WI38 (cell line): ENCODE results near the gene ABLIM1.

ENCODE experiments used
- H3K4me3 ChIP-seq: 2 replicates; pipeline ENCODE4 v1.5.1; 2011; ENCODE audit warnings: low read depth, mild to moderate bottlenecking, control low read depth, low read length
- TF ChIP-seq, protein P1 (sequence below): IDR thresholded peaks from 2 replicates; pipeline ENCODE4 v1.5.1; 2012; ENCODE audit warnings: low read depth, mild to moderate bottlenecking, control low read depth, low read length

Gene ABLIM1

GRCh38 chr10:114540236-114540635 is 117.8 kb downstream of the ABLIM1 start:
- no peak overlapping the region for H3K4me3 ChIP-seq
- TF ChIP-seq, protein P1, sequence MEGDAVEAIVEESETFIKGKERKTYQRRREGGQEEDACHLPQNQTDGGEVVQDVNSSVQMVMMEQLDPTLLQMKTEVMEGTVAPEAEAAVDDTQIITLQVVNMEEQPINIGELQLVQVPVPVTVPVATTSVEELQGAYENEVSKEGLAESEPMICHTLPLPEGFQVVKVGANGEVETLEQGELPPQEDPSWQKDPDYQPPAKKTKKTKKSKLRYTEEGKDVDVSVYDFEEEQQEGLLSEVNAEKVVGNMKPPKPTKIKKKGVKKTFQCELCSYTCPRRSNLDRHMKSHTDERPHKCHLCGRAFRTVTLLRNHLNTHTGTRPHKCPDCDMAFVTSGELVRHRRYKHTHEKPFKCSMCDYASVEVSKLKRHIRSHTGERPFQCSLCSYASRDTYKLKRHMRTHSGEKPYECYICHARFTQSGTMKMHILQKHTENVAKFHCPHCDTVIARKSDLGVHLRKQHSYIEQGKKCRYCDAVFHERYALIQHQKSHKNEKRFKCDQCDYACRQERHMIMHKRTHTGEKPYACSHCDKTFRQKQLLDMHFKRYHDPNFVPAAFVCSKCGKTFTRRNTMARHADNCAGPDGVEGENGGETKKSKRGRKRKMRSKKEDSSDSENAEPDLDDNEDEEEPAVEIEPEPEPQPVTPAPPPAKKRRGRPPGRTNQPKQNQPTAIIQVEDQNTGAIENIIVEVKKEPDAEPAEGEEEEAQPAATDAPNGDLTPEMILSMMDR, result no peak

GRCh38 chr10:114539623-114540022 is 118.5 kb downstream of the ABLIM1 start:
- no peak overlapping the region for H3K4me3 ChIP-seq
- TF ChIP-seq, protein P1, result no peak

DNA sequence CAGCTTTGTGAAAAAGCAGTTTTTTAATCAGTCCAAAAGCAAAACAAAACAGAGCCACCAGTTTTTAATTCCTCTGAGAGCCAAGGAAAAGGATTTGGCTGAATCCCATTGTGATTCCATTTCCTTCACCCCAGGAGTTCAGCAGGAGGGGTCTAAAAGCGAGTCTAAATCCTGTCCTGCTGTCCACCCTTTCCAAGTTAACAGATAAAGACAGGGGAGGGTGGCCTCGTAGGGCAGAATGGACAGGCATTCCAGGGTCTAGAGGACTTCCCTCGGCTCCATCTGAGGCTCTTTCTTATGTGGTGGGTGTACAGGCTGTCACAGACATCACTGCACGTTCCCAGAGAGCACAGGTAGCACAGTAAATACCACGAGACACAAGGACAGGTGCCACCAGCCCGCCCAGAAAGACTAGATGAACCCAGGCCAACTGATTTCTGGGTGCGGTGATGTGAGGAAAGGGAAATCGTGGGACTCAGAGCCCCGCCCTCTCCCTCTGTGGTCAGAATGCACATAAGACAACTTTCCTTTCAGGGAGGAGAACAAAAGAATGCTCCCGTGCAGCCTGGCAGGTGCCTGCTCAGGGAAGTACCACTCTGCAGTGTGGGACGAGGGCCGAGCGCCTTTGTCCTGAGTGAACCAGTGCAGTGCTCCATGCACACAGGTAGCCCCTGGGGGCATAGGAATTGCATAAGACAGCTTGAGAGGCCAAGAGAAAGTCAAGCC is 119.7 kb downstream of the ABLIM1 start:
- H3K4me3 ChIP-seq, result no peak overlapping the region

GRCh38 chr10:114537736-114538135 is 120.3 kb downstream of the ABLIM1 start:
- TF ChIP-seq, protein P1, result no peak
- no peak overlapping the region for H3K4me3 ChIP-seq

More for the DNA sequence above, 119.7 kb downstream of the ABLIM1 start:
- TF ChIP-seq, protein P1, result no peak

GRCh38 chr10:114534571-114534981 is 123.5 kb downstream of the ABLIM1 start:
- no peak overlapping the region for H3K4me3 ChIP-seq
- TF ChIP-seq, protein P1, result no peak

DNA sequence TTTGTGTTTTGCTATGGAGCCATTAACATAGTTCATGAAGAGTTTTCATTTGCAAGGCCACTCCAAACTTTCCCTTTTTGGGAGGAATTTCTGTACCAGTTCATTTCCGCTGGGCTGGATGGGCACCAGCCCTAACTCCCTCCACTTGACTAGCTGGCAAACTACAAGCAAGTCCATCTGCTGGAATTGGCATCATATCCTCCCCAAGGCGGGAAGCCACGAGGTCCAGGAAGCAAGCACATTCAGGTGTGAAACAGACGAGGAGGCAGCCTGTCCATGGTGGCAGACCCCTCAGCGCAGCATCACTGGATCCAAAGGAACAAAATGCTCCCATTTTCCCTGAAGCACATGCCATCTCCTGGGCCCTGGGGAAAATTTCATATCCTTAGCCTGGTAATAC is 125.8 kb downstream of the ABLIM1 start:
- TF ChIP-seq, protein P1, result no peak
- H3K4me3 ChIP-seq, result no peak overlapping the region

GRCh38 chr10:114526504-114527238 is 131.4 kb downstream of the ABLIM1 start:
- TF ChIP-seq, protein P1, result no peak
- no peak overlapping the region for H3K4me3 ChIP-seq
